A172 (cell line): Measurements from ENCODE around the gene UBTF. TPM values are rescaled to one million over a fixed set of nuclear protein-coding genes. Genes with fewer than 3 reads are reported as not detected.

ENCODE experiments used
- DNase-seq: peaks from one replicate; pipeline ENCODE4 v3.0.0-alpha.2; 2015; ENCODE audit warnings: low spot score
- total RNA-seq: library from RNA; depleted of rRNA; stranded (reverse); fragments of >200 nt; shearing (Covaris generic); gene quantifications from 2 replicates; pipeline ENCODE4 v1.2.3, GENCODE V29; 2014

UBTF gene
- total RNA-seq, 1 experiment from 2014 or later: 75.3 TPM

GRCh38 chr17:44197980-44198720, 21.3 kb downstream of the UBTF start:
- peak; percentile 74 for DNase-seq

GRCh38 chr17:44197107-44197506, 22.4 kb downstream of the UBTF start:
- no peak for DNase-seq

- no peak for DNase-seq
Measured at GRCh38 chr17:44193326-44194084, 26.0 kb downstream of the UBTF start.

- DNase-seq: no peak
Measured at GRCh38 chr17:44192750-44193149, 26.7 kb downstream of the UBTF start.

- DNase-seq: no peak
Measured at GRCh38 chr17:44191941-44192496, 27.5 kb downstream of the UBTF start.

- DNase-seq: no peak
Measured at GRCh38 chr17:44191369-44191768, 28.1 kb downstream of the UBTF start.

- no peak for DNase-seq
Measured at GRCh38 chr17:44190481-44190880, 29.0 kb downstream of the UBTF start.

GRCh38 chr17:44188576-44189403, 30.7 kb downstream of the UBTF start:
- no peak for DNase-seq

GRCh38 chr17:44187131-44187899, 32.2 kb downstream of the UBTF start:
- no peak for DNase-seq

- DNase-seq: peak; percentile 99
Measured at GRCh38 chr17:44186307-44187130, 33.0 kb downstream of the UBTF start, which contains the start of gene TMUB2. Gene TMUB2 (plus strand): TSS chr17:44186972. CDS start chr17:44187709, 737 bp downstream.

GRCh38 chr17:44184212-44184810, 35.2 kb downstream of the UBTF start:
- DNase-seq: no peak

GRCh38 chr17:44183024-44183423, 36.5 kb downstream of the UBTF start:
- DNase-seq: no peak

GRCh38 chr17:44178133-44178532, 41.3 kb downstream of the UBTF start:
- no peak for DNase-seq

- no peak for DNase-seq
Measured at GRCh38 chr17:44177640-44178039, 41.8 kb downstream of the UBTF start.

- no peak for DNase-seq
Measured at GRCh38 chr17:44176671-44177501, 42.6 kb downstream of the UBTF start.

- DNase-seq: no peak
Measured at GRCh38 chr17:44176257-44176656, 43.2 kb downstream of the UBTF start.

GRCh38 chr17:44174427-44174826, 45.0 kb downstream of the UBTF start:
- no peak for DNase-seq

GRCh38 chr17:44171931-44172455, 47.5 kb downstream of the UBTF start:
- no peak for DNase-seq
